Stimulated activated CD8-positive, alpha-beta memory T cell treated with anti-CD3 and anti-CD28 coated beads, Interleukin-4, amount 100 ng/mL, for 1 hour (primary cell): ENCODE measurements around the gene MYO9A.

Experiments used
- DNase-seq, 2 donors: peaks; one replicate each; pipeline ENCODE4 v3.0.0-alpha.2; 2020; ENCODE audit warnings: low read depth in 2 of 2, low spot score in 1 of 2

MYO9A gene

GRCh38 chr15:71811036-71811736, 306.8 kb downstream of the MYO9A start:
- no peak for DNase-seq

GRCh38 chr15:71810256-71811035, 307.5 kb downstream of the MYO9A start, which contains the start of gene NR2E3:
Gene NR2E3 (plus strand): TSS chr15:71810554. CDS start chr15:71810744, 190 bp downstream.
- DNase-seq: no peak

GRCh38 chr15:71809346-71809745, 308.6 kb downstream of the MYO9A start:
- no peak for DNase-seq

- no peak for DNase-seq
These were observed 309.5 kb downstream of the MYO9A start for GRCh38 chr15:71808311-71809020.

GRCh38 chr15:71807691-71808091, 310.3 kb downstream of the MYO9A start:
- DNase-seq: no peak

- no peak for DNase-seq
These were observed 310.8 kb downstream of the MYO9A start for GRCh38 chr15:71807125-71807629.

GRCh38 chr15:71806452-71806931, 311.5 kb downstream of the MYO9A start:
- DNase-seq: no peak

- no peak for DNase-seq
These were observed 313.1 kb downstream of the MYO9A start for GRCh38 chr15:71804695-71805470.

- DNase-seq: no peak
These were observed 313.7 kb downstream of the MYO9A start for GRCh38 chr15:71804226-71804625.

GRCh38 chr15:71802770-71803169, 315.2 kb downstream of the MYO9A start:
- no peak for DNase-seq

- DNase-seq: no peak
These were observed 315.9 kb downstream of the MYO9A start for GRCh38 chr15:71801935-71802655.

- no peak for DNase-seq
These were observed 316.9 kb downstream of the MYO9A start for GRCh38 chr15:71800835-71801745.

- DNase-seq: no peak
These were observed 317.8 kb downstream of the MYO9A start for GRCh38 chr15:71800190-71800589.

- no peak for DNase-seq
These were observed 319.3 kb downstream of the MYO9A start for GRCh38 chr15:71798641-71799040.

- no peak for DNase-seq
These were observed 325.4 kb downstream of the MYO9A start for GRCh38 chr15:71792521-71792920.

- no peak for DNase-seq
These were observed 326.0 kb downstream of the MYO9A start for GRCh38 chr15:71791975-71792374.

- no peak for DNase-seq
These were observed 327.9 kb downstream of the MYO9A start for GRCh38 chr15:71790081-71790480.

- no peak for DNase-seq
These were observed 328.3 kb downstream of the MYO9A start for GRCh38 chr15:71789616-71790015.
